ENCODE data around the gene CYP2A13. TPM values are rescaled to one million over a fixed set of nuclear protein-coding genes. Genes with fewer than 3 reads are reported as not detected.

CYP2A13 gene
- total RNA-seq, 1 experiment from 2014 or later, result 0.63 TPM

GRCh38 chr19:41083516-41083915 is 4.7 kb upstream of the CYP2A13 start:
- no peak overlapping the region for H4K91ac ChIP-seq (ENCODE audit: insufficient read length, low read depth, low read length)
- no peak overlapping the region for H2AFZ ChIP-seq (ENCODE audit: low read length)
- no peak overlapping the region for H3T11ph ChIP-seq (ENCODE audit: low read length)

More at GRCh38 chr19:41083516-41083915, 4.7 kb upstream of the CYP2A13 start:
- no peaks in the 10 kb centered on the region for H4K20me1 ChIP-seq (ENCODE audit: control insufficient read depth, insufficient read depth, insufficient read length)
- no peak overlapping the region for H3K4ac ChIP-seq (ENCODE audit: low read depth, low read length)
- H2BK5ac ChIP-seq (ENCODE audit: insufficient read length, low read length), result no peak overlapping the region
- no peak overlapping the region for H3K4me2 ChIP-seq (ENCODE audit: insufficient read depth, insufficient read length, low read length)
- no peak overlapping the region for H3K14ac ChIP-seq (ENCODE audit: insufficient read depth, low read length)
- no peak for DNase-seq
- H3K27ac ChIP-seq (ENCODE audit: insufficient read length, low read depth, low read length), result no peak overlapping the region
- H3K9me3 Mint-ChIP-seq, result peaks cover 21 to 24% of the 10 kb centered on the region in 2 experiments
- no peak overlapping the region for H3K23ac ChIP-seq (ENCODE audit: insufficient read length, low read depth, low read length)
- WGBS (ENCODE audit: extremely low coverage, insufficient read length, low lambda C conversion rate), result no CpG with 5 or more reads among the region's 2 CpGs
- H2BK15ac ChIP-seq (ENCODE audit: low read depth, low read length), result no peak overlapping the region
- H3K36me3 Mint-ChIP-seq (ENCODE audit: insufficient read depth in 1 of 3, low read depth in 3 of 3), result peaks cover 2 to 27% (median 5%) of the 10 kb centered on the region in 3 experiments
- no peak for TF ChIP-seq CTCF (conservative IDR thresholded peaks at IDR 0.05)
- H3K9ac ChIP-seq (ENCODE audit: extremely low read depth, insufficient read length, low read length), result no peak overlapping the region
- H2AK5ac ChIP-seq (ENCODE audit: insufficient read length, low read length), result no peak overlapping the region
- H3K9me3 ChIP-seq (ENCODE audit: control insufficient read depth, low read depth, low read length), result no peaks in the 10 kb centered on the region
- H4K8ac ChIP-seq (replicated peaks; ENCODE audit: insufficient read length, low read depth, low read length), result no peak overlapping the region
- no peak overlapping the region for H2BK120ac ChIP-seq (ENCODE audit: low read depth, low read length, poor library complexity, severe bottlenecking)
- H4K5ac ChIP-seq (ENCODE audit: insufficient read length, low read depth, low read length), result no peak overlapping the region
- peaks cover 3 to 8% of the 10 kb centered on the region in 2 experiments; a peak in 3 of 4 replicates for H3K4me1 Mint-ChIP-seq
- H3K27me3 Mint-ChIP-seq (ENCODE audit: low read depth), result peaks cover 38% of the 10 kb centered on the region
- no peaks in the 10 kb centered on the region for H3K79me2 ChIP-seq (ENCODE audit: insufficient read depth, low read length)
- H3K27ac Mint-ChIP-seq, result no peak overlapping the region
- H2BK12ac ChIP-seq (ENCODE audit: insufficient read length, low read depth, low read length), result no peak overlapping the region
- H2BK20ac ChIP-seq (ENCODE audit: low read depth, low read length, poor library complexity, severe bottlenecking), result no peak overlapping the region
- H3K79me1 ChIP-seq (ENCODE audit: insufficient read depth, low read depth, low read length, poor library complexity, severe bottlenecking), result no peaks in the 10 kb centered on the region
- no peak overlapping the region for H3K56ac ChIP-seq (ENCODE audit: insufficient read length, low read depth, low read length)
- H3K18ac ChIP-seq (ENCODE audit: insufficient read length, low read depth, low read length), result no peak overlapping the region
- H3K4me1 ChIP-seq (ENCODE audit: insufficient read depth, low read length), result no peaks in the 10 kb centered on the region
- H3K23me2 ChIP-seq (ENCODE audit: insufficient read length, low read depth, low read length, poor library complexity, severe bottlenecking), result no peaks in the 10 kb centered on the region
- peaks cover 4% of the 10 kb centered on the region; the same call in 1 of the 2 replicates for H3K27me3 ChIP-seq (ENCODE audit: insufficient read depth, low read length)
- H3K4me3 Mint-ChIP-seq, result no peak overlapping the region
